RWPE2 (cell line): ENCODE results near the gene MRPS31.
A peak's percentile ranks its signal among the peaks of the same experiment; 100 is the strongest.

ENCODE experiments used
- ATAC-seq: fragments of 200-7000 bp; cut with Tn5 transposase; 3 replicates; pipeline ENCODE4 v1.9.1; 2021; ENCODE audit warnings: low read depth
- DNase-seq: peaks from one replicate; pipeline ENCODE4 v3.0.0-alpha.2; 2020; ENCODE audit warnings: low spot score
- H3K27ac ChIP-seq: fragments of 450-650 bp; 2 replicates; pipeline ENCODE4 v1.5.1; 2017; ENCODE audit warnings: mild to moderate bottlenecking; ENCODE audit not compliant: poor library complexity, severe bottlenecking
- H3K27me3 ChIP-seq: fragments of 250-450 bp; sonication (Bioruptor Pico); 2 replicates; pipeline ENCODE4 v1.5.1; 2021; ENCODE audit warnings: mild to moderate bottlenecking, moderate library complexity; ENCODE audit not compliant: insufficient read depth, poor library complexity, severe bottlenecking
- H3K36me3 ChIP-seq: fragments of 250-450 bp; sonication (Bioruptor Pico); 2 replicates; pipeline ENCODE4 v1.5.1; 2020; ENCODE audit warnings: low read depth, mild to moderate bottlenecking, moderate library complexity
- H3K4me1 ChIP-seq: fragments of 250-450 bp; sonication (Bioruptor Pico); 2 replicates; pipeline ENCODE4 v1.5.1; 2021; ENCODE audit warnings: mild to moderate bottlenecking, moderate library complexity; ENCODE audit not compliant: insufficient read depth, poor library complexity, severe bottlenecking
- H3K4me3 ChIP-seq: fragments of 250-450 bp; sonication (Bioruptor Pico); 2 replicates; pipeline ENCODE4 v1.5.1; 2021; ENCODE audit warnings: mild to moderate bottlenecking, moderate library complexity; ENCODE audit not compliant: severe bottlenecking
- H3K9me3 ChIP-seq: fragments of 250-450 bp; sonication (Bioruptor Pico); 2 replicates; pipeline ENCODE4 v1.5.1; 2021; ENCODE audit warnings: mild to moderate bottlenecking, moderate library complexity; ENCODE audit not compliant: severe bottlenecking
- TF ChIP-seq, protein P1 (sequence below): fragments of 450-650 bp; IDR thresholded peaks from one replicate; pipeline ENCODE4 v1.5.1; 2017; ENCODE audit warnings: mild to moderate bottlenecking, moderate library complexity; ENCODE audit not compliant: poor library complexity, severe bottlenecking

Gene MRPS31

DNA sequence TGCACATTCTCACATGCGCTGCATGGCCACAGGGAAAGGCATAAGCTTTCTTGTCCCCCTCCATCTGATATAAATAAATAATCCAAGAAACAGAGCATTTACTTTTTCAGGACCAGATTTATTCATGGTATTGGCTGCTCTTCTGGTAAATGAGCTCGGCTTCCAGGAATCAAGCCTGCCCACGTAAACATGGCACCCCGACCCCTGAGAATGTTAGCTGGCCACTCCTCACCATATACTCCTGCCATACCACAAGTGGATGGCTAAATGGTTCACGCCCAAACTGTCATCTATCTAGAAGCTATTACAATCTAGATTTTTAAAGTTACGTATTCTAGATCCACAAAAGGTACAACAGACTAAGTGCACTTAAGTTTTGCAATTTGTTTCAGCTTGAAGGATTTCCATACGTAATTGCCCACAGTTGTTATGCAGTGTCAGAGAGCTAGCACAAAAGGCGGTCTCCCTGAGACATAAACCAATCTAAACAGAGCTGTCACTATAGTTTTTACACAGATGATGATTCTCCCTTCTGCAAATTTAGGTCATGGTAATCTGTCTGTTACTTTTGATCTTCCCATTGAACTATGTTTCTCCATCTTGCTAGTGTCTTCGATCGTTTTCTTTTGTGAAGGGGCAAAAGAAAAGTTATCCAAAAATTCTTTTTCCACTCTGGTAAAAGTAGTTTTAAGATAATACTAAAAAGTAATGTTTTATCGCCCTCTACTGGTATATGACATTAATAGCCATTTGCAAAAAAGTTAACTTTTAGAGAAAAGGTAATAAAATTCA, 88.3 kb downstream of the MRPS31 start:
- no peak overlapping the region for H3K4me3 ChIP-seq
- ATAC-seq (no peak), DNase-seq (no peak)
- no peaks in the 10 kb centered on the region for H3K4me1 ChIP-seq
- TF ChIP-seq, protein P1, sequence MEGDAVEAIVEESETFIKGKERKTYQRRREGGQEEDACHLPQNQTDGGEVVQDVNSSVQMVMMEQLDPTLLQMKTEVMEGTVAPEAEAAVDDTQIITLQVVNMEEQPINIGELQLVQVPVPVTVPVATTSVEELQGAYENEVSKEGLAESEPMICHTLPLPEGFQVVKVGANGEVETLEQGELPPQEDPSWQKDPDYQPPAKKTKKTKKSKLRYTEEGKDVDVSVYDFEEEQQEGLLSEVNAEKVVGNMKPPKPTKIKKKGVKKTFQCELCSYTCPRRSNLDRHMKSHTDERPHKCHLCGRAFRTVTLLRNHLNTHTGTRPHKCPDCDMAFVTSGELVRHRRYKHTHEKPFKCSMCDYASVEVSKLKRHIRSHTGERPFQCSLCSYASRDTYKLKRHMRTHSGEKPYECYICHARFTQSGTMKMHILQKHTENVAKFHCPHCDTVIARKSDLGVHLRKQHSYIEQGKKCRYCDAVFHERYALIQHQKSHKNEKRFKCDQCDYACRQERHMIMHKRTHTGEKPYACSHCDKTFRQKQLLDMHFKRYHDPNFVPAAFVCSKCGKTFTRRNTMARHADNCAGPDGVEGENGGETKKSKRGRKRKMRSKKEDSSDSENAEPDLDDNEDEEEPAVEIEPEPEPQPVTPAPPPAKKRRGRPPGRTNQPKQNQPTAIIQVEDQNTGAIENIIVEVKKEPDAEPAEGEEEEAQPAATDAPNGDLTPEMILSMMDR, result peak; percentile 75
- no peaks in the 10 kb centered on the region for H3K36me3 ChIP-seq
- H3K27ac ChIP-seq, result no peak overlapping the region
- H3K27me3 ChIP-seq, result no peaks in the 10 kb centered on the region
- no peaks in the 10 kb centered on the region for H3K9me3 ChIP-seq

DNA sequence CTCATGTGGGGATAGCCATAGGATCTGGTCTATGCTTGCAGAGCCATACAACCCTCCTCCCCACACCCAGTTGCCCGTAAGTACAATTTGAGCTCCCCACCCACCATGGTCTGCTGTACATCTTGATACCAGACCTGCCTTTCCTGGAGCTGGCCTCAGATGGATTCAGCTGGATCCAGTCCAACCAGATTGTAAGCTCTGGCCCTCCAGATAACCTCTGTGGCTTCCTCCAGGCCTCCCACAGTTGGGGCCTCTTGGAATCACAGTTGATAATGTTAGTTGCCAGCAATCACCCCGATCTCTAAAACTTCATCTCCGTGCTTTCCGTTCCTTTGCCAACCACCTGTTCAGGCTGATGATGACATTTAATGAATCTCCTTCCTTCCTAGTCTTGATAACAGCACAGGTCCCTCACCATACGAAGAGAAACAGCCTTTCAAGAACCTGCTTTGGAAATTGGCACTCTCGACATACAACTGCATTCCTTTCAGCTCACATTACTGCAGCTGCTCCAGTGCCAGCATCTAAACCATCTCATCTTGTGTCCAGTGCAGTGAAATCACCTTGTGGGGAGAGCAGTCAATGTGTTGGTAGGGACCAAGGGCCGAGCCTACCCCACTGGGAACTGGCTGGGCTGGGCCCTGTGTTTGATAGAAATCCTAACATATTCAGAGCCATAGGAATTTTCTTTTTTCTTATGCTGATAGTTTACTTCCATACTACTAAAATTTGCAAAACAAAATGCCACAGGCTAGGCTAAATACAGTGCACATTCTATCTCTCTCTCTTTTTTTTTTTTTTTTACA, 89.4 kb downstream of the MRPS31 start:
- TF ChIP-seq, protein P1, result no peak
- Histone ChIP-seq H3K36me3 (no peaks in the 10 kb centered on the region), H3K4me1 (no peaks in the 10 kb centered on the region), H3K9me3 (no peaks in the 10 kb centered on the region), H3K4me3 (no peak overlapping the region), H3K27me3 (no peaks in the 10 kb centered on the region), H3K27ac (no peak overlapping the region)
- ATAC-seq (no peak), DNase-seq (no peak)

DNA sequence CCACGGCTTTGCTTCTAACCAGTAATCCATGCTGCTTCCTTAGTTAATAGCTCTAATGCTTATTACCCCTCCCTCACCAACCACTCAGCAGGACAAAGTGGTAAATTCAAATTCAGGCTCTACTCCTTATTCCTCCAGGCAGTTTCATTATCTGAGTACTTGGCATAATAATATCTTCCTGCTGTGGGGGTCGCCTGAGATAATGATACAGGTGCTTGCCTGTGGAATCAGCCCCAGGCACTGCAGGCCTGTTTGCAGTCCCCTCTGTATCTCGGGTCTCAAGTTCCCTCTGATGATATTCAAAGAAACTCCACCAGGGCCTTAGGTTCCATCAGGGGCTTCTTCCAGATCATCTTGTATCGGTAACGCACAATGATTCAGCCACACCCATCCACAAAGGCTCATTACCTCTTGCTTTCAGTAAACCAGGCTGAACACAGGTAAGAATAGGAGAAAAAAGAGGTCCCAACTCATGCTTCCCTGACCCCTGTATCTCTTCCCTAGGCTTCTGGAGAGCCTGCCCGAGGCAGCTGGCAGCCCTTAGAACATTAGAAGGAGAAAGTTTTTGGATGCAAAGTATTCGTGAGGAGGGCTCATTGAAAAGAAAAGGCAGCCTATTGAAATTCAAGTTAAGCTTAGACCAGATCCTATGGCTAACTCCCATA, 90.2 kb downstream of the MRPS31 start:
- TF ChIP-seq, protein P1, result no peak
- no peaks in the 10 kb centered on the region for H3K9me3 ChIP-seq
- ATAC-seq, result no peak
- no peak overlapping the region for H3K27ac ChIP-seq
- H3K4me1 ChIP-seq, result no peaks in the 10 kb centered on the region
- H3K4me3 ChIP-seq, result no peak overlapping the region
- no peaks in the 10 kb centered on the region for H3K36me3 ChIP-seq
- H3K27me3 ChIP-seq, result no peaks in the 10 kb centered on the region
- no peak for DNase-seq

DNA sequence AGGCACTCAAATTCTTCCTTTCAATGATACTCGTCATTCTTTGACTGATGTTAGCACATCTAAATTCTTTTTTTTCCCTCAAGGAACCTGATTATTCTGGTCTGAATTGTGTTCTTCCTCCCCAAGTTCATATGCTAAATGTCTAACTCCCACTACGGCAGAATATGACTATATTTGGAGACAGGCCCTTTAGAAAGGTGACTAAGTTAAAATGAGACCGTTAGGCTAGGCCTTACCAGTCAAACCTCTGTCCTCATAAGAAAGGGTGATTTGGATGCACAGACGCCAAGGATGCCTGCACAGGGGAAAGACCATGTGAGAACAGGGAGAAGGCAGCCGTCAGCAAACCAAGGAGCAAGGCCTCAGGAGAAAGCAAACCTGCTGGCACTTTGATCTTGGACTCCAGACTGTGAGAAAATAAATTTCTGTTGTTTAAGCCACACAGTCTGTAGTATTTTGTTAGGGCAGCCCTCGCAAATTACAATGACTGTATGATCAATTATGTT, 91.5 kb downstream of the MRPS31 start:
- H3K27ac ChIP-seq, result no peak overlapping the region
- DNase-seq (no peak), ATAC-seq (no peak)
- H3K4me3 ChIP-seq, result no peak overlapping the region
- H3K27me3 ChIP-seq, result no peaks in the 10 kb centered on the region
- no peaks in the 10 kb centered on the region for H3K4me1 ChIP-seq
- H3K9me3 ChIP-seq, result no peaks in the 10 kb centered on the region
- no peaks in the 10 kb centered on the region for H3K36me3 ChIP-seq
- TF ChIP-seq, protein P1, result no peak
